Endothelial cell of umbilical vein (primary cell): Measurements from ENCODE around the gene MTA1.

ENCODE experiments used
- EZH2 ChIP-seq: IDR thresholded peaks from 2 replicates; pipeline ENCODE4 v1.6.1; 2012; ENCODE audit warnings: borderline replicate concordance, low read depth, mild to moderate bottlenecking, moderate library complexity, low read length, inconsistent platforms; ENCODE audit not compliant: severe bottlenecking
- JUN ChIP-seq: IDR thresholded peaks from 2 replicates; pipeline ENCODE4 v1.6.1; 2011; ENCODE audit warnings: borderline replicate concordance, low read depth; ENCODE audit not compliant: insufficient read length, insufficient read depth
- POLR2A ChIP-seq: IDR thresholded peaks from 2 replicates; pipeline ENCODE4 v1.6.1; 2012; ENCODE audit warnings: low read depth, mild to moderate bottlenecking, control low read depth, low read length
- POLR2AphosphoS5 ChIP-seq: IDR thresholded peaks from 2 replicates; pipeline ENCODE4 v1.6.1; 2012; ENCODE audit warnings: low read depth, mild to moderate bottlenecking, control low read depth, low read length, moderate library complexity; ENCODE audit not compliant: insufficient read depth
- TF ChIP-seq, protein P1 (sequence below), 2 donors: IDR thresholded peaks; 1 replicate in 1 of 2; 2 replicates in 1 of 2; pipeline ENCODE4 v1.5.1; 2011; ENCODE audit warnings: low read length in 2 of 2, mild to moderate bottlenecking in 2 of 2, moderate library complexity in 2 of 2, control low read depth in 1 of 2, inconsistent platforms in 1 of 2, low read depth in 1 of 2; ENCODE audit not compliant: insufficient read depth in 1 of 2; ENCODE audit errors: extremely low read depth in 1 of 2
- TF ChIP-seq, protein P2 (sequence below): IDR thresholded peaks from 2 replicates; pipeline ENCODE4 v1.6.1; 2011; ENCODE audit not compliant: insufficient read depth, insufficient read length

DNA sequence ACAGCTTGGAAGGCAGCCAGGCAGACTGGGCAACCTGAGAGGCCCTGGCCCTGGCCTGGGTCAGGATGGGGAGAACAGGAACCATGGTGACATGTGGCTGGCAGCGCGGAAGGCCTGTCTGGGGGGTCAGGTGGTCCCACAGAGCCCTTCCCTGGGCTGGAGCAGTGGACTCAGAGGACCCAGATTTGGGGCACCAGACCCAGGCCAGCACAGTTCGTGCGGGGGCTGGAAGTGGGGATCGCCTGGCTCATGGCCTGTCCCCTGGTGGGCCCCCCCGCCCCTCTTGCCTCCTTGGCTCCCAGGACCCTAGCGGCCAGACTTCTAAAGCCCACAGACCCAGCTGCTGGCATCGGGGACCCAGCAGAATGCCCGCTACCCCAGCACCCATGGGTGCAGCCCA lies 21.4 kb downstream of the MTA1 start:
- TF ChIP-seq, protein P1, sequence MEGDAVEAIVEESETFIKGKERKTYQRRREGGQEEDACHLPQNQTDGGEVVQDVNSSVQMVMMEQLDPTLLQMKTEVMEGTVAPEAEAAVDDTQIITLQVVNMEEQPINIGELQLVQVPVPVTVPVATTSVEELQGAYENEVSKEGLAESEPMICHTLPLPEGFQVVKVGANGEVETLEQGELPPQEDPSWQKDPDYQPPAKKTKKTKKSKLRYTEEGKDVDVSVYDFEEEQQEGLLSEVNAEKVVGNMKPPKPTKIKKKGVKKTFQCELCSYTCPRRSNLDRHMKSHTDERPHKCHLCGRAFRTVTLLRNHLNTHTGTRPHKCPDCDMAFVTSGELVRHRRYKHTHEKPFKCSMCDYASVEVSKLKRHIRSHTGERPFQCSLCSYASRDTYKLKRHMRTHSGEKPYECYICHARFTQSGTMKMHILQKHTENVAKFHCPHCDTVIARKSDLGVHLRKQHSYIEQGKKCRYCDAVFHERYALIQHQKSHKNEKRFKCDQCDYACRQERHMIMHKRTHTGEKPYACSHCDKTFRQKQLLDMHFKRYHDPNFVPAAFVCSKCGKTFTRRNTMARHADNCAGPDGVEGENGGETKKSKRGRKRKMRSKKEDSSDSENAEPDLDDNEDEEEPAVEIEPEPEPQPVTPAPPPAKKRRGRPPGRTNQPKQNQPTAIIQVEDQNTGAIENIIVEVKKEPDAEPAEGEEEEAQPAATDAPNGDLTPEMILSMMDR (IDR thresholded peaks at IDR 0.05; ENCODE audit: extremely low read depth in 1 of 2, insufficient read depth in 1 of 2, low read depth in 1 of 2, low read length in 2 of 2), result no peak
- TF ChIP-seq POLR2A, result no peak
- no peak for TF ChIP-seq POLR2AphosphoS5
- TF ChIP-seq EZH2, result no peak
- TF ChIP-seq, protein P2, sequence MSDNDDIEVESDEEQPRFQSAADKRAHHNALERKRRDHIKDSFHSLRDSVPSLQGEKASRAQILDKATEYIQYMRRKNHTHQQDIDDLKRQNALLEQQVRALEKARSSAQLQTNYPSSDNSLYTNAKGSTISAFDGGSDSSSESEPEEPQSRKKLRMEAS, result no peak
- TF ChIP-seq JUN, result no peak
